Regular cardiac myocyte (primary cell): Measurements from ENCODE around the gene MALT1. TPM values are rescaled to one million over a fixed set of nuclear protein-coding genes. Genes with fewer than 3 reads are reported as not detected.

Experiments used
- total RNA-seq: library from RNA; depleted of rRNA; stranded (reverse); fragments of >200 nt; gene quantifications from 2 replicates; pipeline ENCODE4 v1.2.3, GENCODE V29; 2014

The MALT1 gene
- total RNA-seq = 16.9 and 31.6 TPM in 2 replicates

GRCh38 chr18:58671111-58671631 is at the start of gene MALT1:
TSS of gene MALT1 (plus strand) at chr18:58671465. CDS start at chr18:58671644, 179 bp downstream.

Other genes with a start within 250 kb of the MALT1 start
- 10.9 and 20.6 TPM in 2 replicates for gene ALPK2, start 42.4 kb upstream of the MALT1 start, total RNA-seq
- gene ZNF532, start 193.4 kb downstream of the MALT1 start, total RNA-seq = 28.2 and 58.1 TPM in 2 replicates